Neutrophil (primary cell): ENCODE data around the gene YPEL2.

Source experiments
- H3K27ac ChIP-seq: fragments of 200-600 bp; sonication (generic); 2 replicates; pipeline ENCODE4 v1.5.1; 2016; ENCODE audit warnings: mild to moderate bottlenecking, moderate library complexity
- H3K27me3 ChIP-seq: fragments of 200-600 bp; sonication (generic); 2 replicates; pipeline ENCODE4 v1.6.0; 2016; ENCODE audit warnings: mild to moderate bottlenecking
- H3K36me3 ChIP-seq: fragments of 200-600 bp; sonication (generic); 2 replicates; pipeline ENCODE4 v1.5.1; 2017
- H3K4me1 ChIP-seq, 2 experiments: fragments of 200-600 bp in 1 of 2; sonication (generic) in 1 of 2; 1 replicate in 1 of 2; 2 replicates in 1 of 2; pipeline versions ENCODE4 v1.5.1 to v1.6.1; 2013 to 2016; ENCODE audit warnings: low read depth in 1 of 2, low read length in 1 of 2, mild to moderate bottlenecking in 1 of 2, moderate library complexity in 1 of 2; ENCODE audit not compliant: control insufficient read depth in 1 of 2, insufficient read depth in 1 of 2
- H3K4me3 ChIP-seq, 2 experiments: fragments of 200-600 bp in 1 of 2; sonication (generic) in 1 of 2; 1 replicate in 1 of 2; 2 replicates in 1 of 2; pipeline ENCODE4 v1.5.1; 2013 to 2016; ENCODE audit warnings: low read depth in 1 of 2, low read length in 1 of 2, mild to moderate bottlenecking in 1 of 2, moderate library complexity in 1 of 2
- H3K9me3 ChIP-seq: fragments of 200-600 bp; sonication (generic); 2 replicates; pipeline ENCODE4 v1.5.1; 2016
- TF ChIP-seq, protein P1 (sequence below): fragments of 200-600 bp; sonication (generic); IDR thresholded peaks from 2 replicates; pipeline ENCODE4 v1.5.1; 2016; ENCODE audit warnings: antibody characterized with exemption

The YPEL2 gene

DNA sequence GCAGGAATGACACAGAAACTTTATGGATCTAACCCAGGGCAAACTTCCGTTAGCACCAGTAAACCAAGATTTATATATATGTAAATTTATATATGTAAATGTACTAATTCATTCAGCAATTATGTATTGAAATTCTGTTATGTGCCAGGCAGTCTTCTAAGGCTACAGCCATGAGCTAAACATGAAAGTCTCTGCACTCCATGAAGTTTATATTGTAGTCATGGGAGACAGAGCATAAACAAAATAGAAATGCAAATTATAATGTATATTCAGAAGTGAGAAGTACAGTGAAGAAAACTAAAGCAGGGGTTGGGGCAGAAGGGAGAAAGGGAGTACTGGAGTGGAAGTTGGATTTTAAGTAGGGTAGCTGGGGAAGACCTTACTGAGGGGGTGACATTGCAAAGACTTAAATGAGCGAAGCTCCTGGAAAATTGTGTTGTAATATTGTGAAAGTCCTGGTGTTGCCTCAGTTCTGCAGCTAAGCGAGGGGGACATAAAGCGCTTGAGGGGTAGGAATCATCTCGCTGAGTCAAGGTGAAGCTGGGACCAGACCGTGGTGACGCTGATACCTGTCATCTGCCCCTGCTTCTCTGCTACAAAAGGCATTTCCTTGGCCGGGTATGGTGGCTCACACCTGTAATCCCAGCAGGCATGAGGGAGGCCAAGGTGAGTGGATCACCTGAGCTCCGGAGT, 64.8 kb downstream of the YPEL2 start:
- TF ChIP-seq, protein P1, sequence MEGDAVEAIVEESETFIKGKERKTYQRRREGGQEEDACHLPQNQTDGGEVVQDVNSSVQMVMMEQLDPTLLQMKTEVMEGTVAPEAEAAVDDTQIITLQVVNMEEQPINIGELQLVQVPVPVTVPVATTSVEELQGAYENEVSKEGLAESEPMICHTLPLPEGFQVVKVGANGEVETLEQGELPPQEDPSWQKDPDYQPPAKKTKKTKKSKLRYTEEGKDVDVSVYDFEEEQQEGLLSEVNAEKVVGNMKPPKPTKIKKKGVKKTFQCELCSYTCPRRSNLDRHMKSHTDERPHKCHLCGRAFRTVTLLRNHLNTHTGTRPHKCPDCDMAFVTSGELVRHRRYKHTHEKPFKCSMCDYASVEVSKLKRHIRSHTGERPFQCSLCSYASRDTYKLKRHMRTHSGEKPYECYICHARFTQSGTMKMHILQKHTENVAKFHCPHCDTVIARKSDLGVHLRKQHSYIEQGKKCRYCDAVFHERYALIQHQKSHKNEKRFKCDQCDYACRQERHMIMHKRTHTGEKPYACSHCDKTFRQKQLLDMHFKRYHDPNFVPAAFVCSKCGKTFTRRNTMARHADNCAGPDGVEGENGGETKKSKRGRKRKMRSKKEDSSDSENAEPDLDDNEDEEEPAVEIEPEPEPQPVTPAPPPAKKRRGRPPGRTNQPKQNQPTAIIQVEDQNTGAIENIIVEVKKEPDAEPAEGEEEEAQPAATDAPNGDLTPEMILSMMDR, result no peak

DNA sequence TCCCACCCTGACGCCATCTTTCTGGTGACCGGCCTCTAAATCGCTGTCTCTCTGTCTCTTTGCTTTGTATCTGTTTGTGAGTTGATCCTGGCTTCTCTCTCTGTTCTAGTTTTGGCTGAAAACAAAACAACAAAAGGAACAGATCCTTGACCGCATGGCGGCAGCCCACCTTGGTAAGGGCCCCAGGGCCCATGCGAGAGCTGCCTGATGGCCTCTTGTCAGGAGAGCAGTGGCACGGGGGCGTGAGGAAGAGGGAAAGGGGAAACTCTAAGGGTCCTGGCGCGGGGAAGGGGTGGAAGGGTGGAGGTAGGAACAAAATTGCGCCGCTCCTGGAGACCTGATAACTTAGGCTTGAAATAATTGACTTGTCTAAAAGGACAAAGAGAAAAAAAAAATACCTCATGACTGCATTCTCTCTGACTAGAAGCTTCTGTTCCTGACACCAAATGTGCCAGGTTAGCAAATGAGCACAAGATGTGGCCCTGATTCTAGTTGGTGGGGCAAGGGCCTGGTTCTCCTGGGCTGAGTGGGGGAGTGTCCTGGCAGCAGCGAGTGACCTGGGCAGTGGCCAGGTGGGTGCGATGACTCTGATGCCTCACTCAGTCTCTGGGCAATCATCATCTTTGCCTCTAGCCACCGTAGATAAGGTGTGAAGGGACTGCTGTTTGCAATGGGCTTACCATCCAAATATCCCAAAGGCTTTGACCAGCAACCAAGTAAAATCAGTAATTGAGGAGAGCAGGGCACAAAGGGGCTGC, 66.0 kb downstream of the YPEL2 start:
- Histone ChIP-seq H3K27ac (no peak overlapping the region), H3K4me3 (no peak overlapping the region), H3K27me3 (no peaks in the 10 kb centered on the region), H3K9me3 (no peaks in the 10 kb centered on the region), H3K36me3 (peaks cover 53% of the 10 kb centered on the region), H3K4me1 (peaks cover 7 to 14% of the 10 kb centered on the region in 2 experiments)
- TF ChIP-seq, protein P1, result no peak

More for the DNA sequence above, 64.8 kb downstream of the YPEL2 start:
- Histone ChIP-seq H3K27me3 (no peaks in the 10 kb centered on the region), H3K4me1 (peaks cover 7 to 8% of the 10 kb centered on the region in 2 experiments), H3K9me3 (no peaks in the 10 kb centered on the region), H3K27ac (no peak overlapping the region), H3K36me3 (peaks cover 63% of the 10 kb centered on the region), H3K4me3 (no peak overlapping the region)

DNA sequence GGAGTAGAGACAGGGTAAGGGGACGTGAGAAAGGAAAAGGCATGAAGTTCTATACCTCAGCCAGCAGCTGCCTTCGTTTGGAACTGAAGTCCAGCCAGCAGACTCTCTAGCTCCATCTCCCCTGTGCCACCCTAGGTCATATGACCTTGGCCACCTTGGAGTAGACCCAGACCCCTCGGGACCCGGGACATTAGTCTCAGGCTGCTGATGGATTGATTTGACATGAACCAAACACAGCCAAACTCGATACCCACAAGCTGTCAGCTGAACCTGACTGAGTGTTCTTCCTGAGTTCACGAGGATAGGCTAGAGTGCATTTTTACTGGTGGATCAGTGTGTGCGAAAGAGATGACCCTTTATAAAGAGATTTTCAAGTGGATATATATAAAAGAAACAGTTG, 68.5 kb downstream of the YPEL2 start:
- Histone ChIP-seq H3K27ac (no peak overlapping the region), H3K4me1 (peaks cover 7 to 14% of the 10 kb centered on the region in 2 experiments), H3K4me3 (no peak overlapping the region), H3K27me3 (no peaks in the 10 kb centered on the region), H3K9me3 (no peaks in the 10 kb centered on the region), H3K36me3 (peaks cover 46% of the 10 kb centered on the region)
- TF ChIP-seq, protein P1, result no peak

DNA sequence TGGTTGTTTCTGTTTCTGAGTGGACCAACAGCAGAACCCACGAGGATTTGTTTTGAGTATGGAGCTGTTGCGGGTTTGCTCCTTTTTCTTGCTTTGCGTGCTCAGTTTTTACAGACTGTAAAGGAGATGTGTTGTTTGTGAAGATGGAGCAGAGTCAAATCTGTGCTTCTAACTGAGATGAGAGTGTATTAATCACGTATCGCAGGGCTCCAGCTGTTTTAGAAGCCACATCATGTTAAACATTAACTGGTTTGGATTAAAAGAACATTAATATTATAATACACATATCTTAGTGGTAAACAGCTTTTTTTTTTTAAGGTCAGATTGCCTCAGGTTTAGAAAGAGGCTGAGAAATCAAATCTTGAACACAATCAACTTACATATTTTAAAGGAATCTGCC, 69.4 kb downstream of the YPEL2 start:
- H3K9me3 ChIP-seq, result no peaks in the 10 kb centered on the region

DNA sequence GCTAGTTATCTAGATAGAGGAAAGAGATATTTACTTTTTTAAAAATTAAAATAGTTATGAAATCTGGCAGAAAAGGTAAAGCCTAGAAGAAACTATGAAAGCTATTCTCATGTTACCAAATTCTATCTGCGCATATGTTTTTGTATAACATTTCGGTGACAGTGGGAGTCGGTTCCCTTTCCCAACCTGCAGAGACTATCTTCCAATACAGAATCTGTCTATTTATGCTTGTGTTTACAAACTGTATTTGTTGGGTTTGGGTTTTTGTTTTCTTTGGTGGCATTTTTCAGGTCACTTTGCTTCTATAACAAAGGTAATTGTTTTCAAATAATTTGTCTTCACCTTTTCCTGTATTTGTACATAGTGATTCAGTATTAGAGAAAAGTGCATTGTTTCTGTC, 69.8 kb downstream of the YPEL2 start:
- no peak overlapping the region for H3K27ac ChIP-seq
- H3K36me3 ChIP-seq, result peaks cover 39% of the 10 kb centered on the region
- H3K4me3 ChIP-seq, result no peak overlapping the region
- no peaks in the 10 kb centered on the region for H3K27me3 ChIP-seq
- TF ChIP-seq, protein P1, result no peak
- H3K4me1 ChIP-seq, result peaks cover 13 to 19% of the 10 kb centered on the region in 2 experiments
- H3K9me3 ChIP-seq, result no peaks in the 10 kb centered on the region

More for the DNA sequence above, 69.4 kb downstream of the YPEL2 start:
- H3K4me3 ChIP-seq, result no peak overlapping the region
- no peak overlapping the region for H3K27ac ChIP-seq
- no peaks in the 10 kb centered on the region for H3K27me3 ChIP-seq
- TF ChIP-seq, protein P1, result no peak
- H3K36me3 ChIP-seq, result peaks cover 39% of the 10 kb centered on the region
- peaks cover 12 to 18% of the 10 kb centered on the region in 2 experiments for H3K4me1 ChIP-seq
